Neural cell (in vitro differentiated cells): Measurements from ENCODE around the gene FEN1. TPM values are rescaled to one million over a fixed set of nuclear protein-coding genes. Genes with fewer than 3 reads are reported as not detected.

Experiments used
- H2AFZ ChIP-seq: fragments of 200-600, 300-800 bp; sonication (generic), shearing (Covaris generic); 2 replicates; pipeline ENCODE4 v1.6.0; 2014; ENCODE audit warnings: low read depth, mild to moderate bottlenecking, antibody characterized with exemption, low read length, moderate library complexity
- H3F3A ChIP-seq: fragments of 200-600 bp; shearing (Covaris generic); 2 replicates; pipeline ENCODE4 v1.6.1; 2016; ENCODE audit warnings: mild to moderate bottlenecking, moderate library complexity, mixed read lengths, antibody characterized with exemption, low read length; ENCODE audit not compliant: insufficient read depth, poor library complexity, severe bottlenecking
- H3K27ac ChIP-seq: fragments of 200-600, 300-800 bp; sonication (generic), shearing (Covaris generic); 2 replicates; pipeline ENCODE4 v1.5.1; 2014; ENCODE audit warnings: mild to moderate bottlenecking, low read length, moderate library complexity
- H3K27me3 ChIP-seq: fragments of 300-800, 200-600 bp; sonication (generic), shearing (Covaris generic); 2 replicates; pipeline ENCODE4 v1.6.0; 2014; ENCODE audit warnings: mild to moderate bottlenecking, low read depth, low read length, moderate library complexity; ENCODE audit not compliant: insufficient read depth
- H3K36me3 ChIP-seq: fragments of 300-800, 200-600 bp; sonication (generic), shearing (Covaris generic); 2 replicates; pipeline ENCODE4 v1.5.1; 2014; ENCODE audit warnings: mild to moderate bottlenecking, antibody characterized with exemption, low read length, moderate library complexity; ENCODE audit not compliant: insufficient read depth
- H3K4me2 ChIP-seq: fragments of 300-800, 200-600 bp; sonication (generic), shearing (Covaris generic); 2 replicates; pipeline ENCODE4 v1.6.0; 2014; ENCODE audit warnings: mild to moderate bottlenecking, low read length
- H3K4me3 ChIP-seq: fragments of 300-800, 200-600 bp; sonication (generic), shearing (Covaris generic); 2 replicates; pipeline ENCODE4 v1.5.1; 2014; ENCODE audit warnings: mild to moderate bottlenecking, low read length, moderate library complexity
- H3K79me2 ChIP-seq: fragments of 200-600 bp; shearing (Covaris generic); replicated peaks from 2 replicates; pipeline ENCODE4 v1.6.0; 2014; ENCODE audit warnings: mild to moderate bottlenecking, low read length, moderate library complexity; ENCODE audit not compliant: insufficient read depth
- H3K9ac ChIP-seq: fragments of 300-800, 200-600 bp; sonication (generic), shearing (Covaris generic); 2 replicates; pipeline ENCODE4 v1.6.1; 2016; ENCODE audit warnings: mild to moderate bottlenecking, low read length, mixed read lengths
- H3K9me2 ChIP-seq: fragments of 200-600 bp; shearing (Covaris generic); 2 replicates; pipeline ENCODE4 v1.6.1; 2016; ENCODE audit warnings: mild to moderate bottlenecking, low read length, mixed read lengths; ENCODE audit not compliant: insufficient read depth
- H3K9me3 ChIP-seq: fragments of 200-600, 300-800 bp; sonication (generic), shearing (Covaris generic); 2 replicates; pipeline ENCODE4 v1.6.1; 2016; ENCODE audit warnings: mild to moderate bottlenecking, mixed run types, low read length, moderate library complexity, mixed read lengths
- H4K20me1 ChIP-seq: fragments of 200-600 bp; shearing (Covaris generic); 2 replicates; pipeline ENCODE4 v1.6.1; 2016; ENCODE audit warnings: mild to moderate bottlenecking, mixed run types; ENCODE audit not compliant: insufficient read depth
- EP300 ChIP-seq: fragments of 450-650 bp; conservative IDR thresholded peaks from 2 replicates; pipeline ENCODE4 v1.6.1; 2014; ENCODE audit warnings: antibody characterized with exemption, mild to moderate bottlenecking, moderate library complexity; ENCODE audit not compliant: poor library complexity, severe bottlenecking
- EZH2 ChIP-seq: fragments of 200-600, 300-800 bp; shearing (Covaris generic), sonication (generic); IDR thresholded peaks from 2 replicates; pipeline ENCODE4 v1.6.1; 2014; ENCODE audit warnings: antibody characterized with exemption, low read length, borderline replicate concordance, mild to moderate bottlenecking; ENCODE audit not compliant: insufficient read depth, poor library complexity, severe bottlenecking
- MXI1 ChIP-seq: fragments of 450-650 bp; conservative IDR thresholded peaks from 2 replicates; pipeline ENCODE4 v1.6.1; 2014; ENCODE audit warnings: antibody characterized with exemption, mild to moderate bottlenecking; ENCODE audit not compliant: poor library complexity, severe bottlenecking
- POLR2AphosphoS5 ChIP-seq: IDR thresholded peaks from 2 replicates; pipeline ENCODE4 v1.6.1; 2012
- RAD21 ChIP-seq: fragments of 450-650 bp; conservative IDR thresholded peaks from 2 replicates; pipeline ENCODE4 v1.6.1; 2014; ENCODE audit warnings: antibody characterized with exemption, mild to moderate bottlenecking, moderate library complexity
- SMC3 ChIP-seq: fragments of 450-650 bp; conservative IDR thresholded peaks from 2 replicates; pipeline ENCODE4 v1.6.1; 2014; ENCODE audit warnings: antibody characterized with exemption, mild to moderate bottlenecking, moderate library complexity; ENCODE audit not compliant: poor library complexity
- TAF1 ChIP-seq: IDR thresholded peaks from 2 replicates; pipeline ENCODE4 v1.6.1; 2012; ENCODE audit warnings: low read depth
- polyA plus RNA-seq: library from polyadenylated mRNA; depleted of rRNA; stranded (reverse); fragments of >200 nt; gene quantifications from 2 replicates; pipeline ENCODE4 v1.2.3, GENCODE V29; 2014
- TF ChIP-seq, protein P1 (sequence below): IDR thresholded peaks from 2 replicates; pipeline ENCODE4 v1.6.1; 2012; ENCODE audit warnings: borderline replicate concordance
- TF ChIP-seq, protein P2 (sequence below): fragments of 450-650 bp; IDR thresholded peaks from 2 replicates; pipeline ENCODE4 v1.5.1; 2014; ENCODE audit warnings: antibody characterized with exemption, mild to moderate bottlenecking, moderate library complexity; ENCODE audit not compliant: poor library complexity, severe bottlenecking

The FEN1 gene
- polyA plus RNA-seq, 1 donor from 2014 or later = 27.2 TPM

DNA sequence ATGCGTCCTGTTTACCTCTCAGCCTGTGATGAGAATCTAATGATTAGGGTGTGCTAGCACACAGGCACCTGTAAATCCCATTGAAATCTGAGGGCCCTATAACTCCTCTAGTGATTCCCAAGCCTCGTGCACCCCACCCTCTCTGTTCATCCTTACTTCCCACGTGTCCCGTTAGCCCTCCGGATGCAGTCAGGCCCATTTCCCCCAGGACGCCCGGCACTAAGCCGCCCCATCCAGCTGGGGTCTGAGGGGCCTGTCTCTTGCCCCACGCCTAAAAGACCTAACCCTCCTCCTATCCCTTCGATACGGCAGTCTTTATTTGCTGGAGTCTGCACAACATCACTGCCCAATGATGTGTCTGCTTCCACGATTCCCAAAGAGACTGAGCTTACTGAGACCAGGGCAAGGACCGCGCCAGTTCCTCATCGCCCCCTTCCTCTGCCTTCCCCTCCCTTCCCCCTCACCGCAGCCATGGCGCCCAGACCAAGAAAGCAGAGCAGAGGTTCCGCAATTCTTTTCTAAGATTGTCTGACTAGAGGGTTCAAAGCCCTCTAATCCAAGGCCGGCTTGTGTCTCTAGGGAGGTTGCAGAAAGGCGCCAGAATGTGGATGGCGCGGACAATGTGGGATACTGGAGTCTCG lies 34.3 kb downstream of the FEN1 start:
- no peaks in the 10 kb centered on the region for H3K9me2 ChIP-seq
- no peaks in the 10 kb centered on the region for H3K36me3 ChIP-seq
- H3K9ac ChIP-seq = peak overlapping the region; percentile 100
- peak overlapping the region; percentile 98 for H3K4me2 ChIP-seq
- peak overlapping the region; percentile 100 for H3K27ac ChIP-seq
- peak overlapping the region; percentile 100 for H3K4me3 ChIP-seq
- no peaks in the 10 kb centered on the region for H3K9me3 ChIP-seq
- H3K27me3 ChIP-seq = no peaks in the 10 kb centered on the region
- TF ChIP-seq, protein P1, sequence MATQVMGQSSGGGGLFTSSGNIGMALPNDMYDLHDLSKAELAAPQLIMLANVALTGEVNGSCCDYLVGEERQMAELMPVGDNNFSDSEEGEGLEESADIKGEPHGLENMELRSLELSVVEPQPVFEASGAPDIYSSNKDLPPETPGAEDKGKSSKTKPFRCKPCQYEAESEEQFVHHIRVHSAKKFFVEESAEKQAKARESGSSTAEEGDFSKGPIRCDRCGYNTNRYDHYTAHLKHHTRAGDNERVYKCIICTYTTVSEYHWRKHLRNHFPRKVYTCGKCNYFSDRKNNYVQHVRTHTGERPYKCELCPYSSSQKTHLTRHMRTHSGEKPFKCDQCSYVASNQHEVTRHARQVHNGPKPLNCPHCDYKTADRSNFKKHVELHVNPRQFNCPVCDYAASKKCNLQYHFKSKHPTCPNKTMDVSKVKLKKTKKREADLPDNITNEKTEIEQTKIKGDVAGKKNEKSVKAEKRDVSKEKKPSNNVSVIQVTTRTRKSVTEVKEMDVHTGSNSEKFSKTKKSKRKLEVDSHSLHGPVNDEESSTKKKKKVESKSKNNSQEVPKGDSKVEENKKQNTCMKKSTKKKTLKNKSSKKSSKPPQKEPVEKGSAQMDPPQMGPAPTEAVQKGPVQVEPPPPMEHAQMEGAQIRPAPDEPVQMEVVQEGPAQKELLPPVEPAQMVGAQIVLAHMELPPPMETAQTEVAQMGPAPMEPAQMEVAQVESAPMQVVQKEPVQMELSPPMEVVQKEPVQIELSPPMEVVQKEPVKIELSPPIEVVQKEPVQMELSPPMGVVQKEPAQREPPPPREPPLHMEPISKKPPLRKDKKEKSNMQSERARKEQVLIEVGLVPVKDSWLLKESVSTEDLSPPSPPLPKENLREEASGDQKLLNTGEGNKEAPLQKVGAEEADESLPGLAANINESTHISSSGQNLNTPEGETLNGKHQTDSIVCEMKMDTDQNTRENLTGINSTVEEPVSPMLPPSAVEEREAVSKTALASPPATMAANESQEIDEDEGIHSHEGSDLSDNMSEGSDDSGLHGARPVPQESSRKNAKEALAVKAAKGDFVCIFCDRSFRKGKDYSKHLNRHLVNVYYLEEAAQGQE = peak; percentile 84
- TF ChIP-seq EP300 = no peak
- no peak for TF ChIP-seq EZH2
- no peak for TF ChIP-seq POLR2AphosphoS5
- peak; percentile 8 for TF ChIP-seq RAD21
- TF ChIP-seq, protein P2, sequence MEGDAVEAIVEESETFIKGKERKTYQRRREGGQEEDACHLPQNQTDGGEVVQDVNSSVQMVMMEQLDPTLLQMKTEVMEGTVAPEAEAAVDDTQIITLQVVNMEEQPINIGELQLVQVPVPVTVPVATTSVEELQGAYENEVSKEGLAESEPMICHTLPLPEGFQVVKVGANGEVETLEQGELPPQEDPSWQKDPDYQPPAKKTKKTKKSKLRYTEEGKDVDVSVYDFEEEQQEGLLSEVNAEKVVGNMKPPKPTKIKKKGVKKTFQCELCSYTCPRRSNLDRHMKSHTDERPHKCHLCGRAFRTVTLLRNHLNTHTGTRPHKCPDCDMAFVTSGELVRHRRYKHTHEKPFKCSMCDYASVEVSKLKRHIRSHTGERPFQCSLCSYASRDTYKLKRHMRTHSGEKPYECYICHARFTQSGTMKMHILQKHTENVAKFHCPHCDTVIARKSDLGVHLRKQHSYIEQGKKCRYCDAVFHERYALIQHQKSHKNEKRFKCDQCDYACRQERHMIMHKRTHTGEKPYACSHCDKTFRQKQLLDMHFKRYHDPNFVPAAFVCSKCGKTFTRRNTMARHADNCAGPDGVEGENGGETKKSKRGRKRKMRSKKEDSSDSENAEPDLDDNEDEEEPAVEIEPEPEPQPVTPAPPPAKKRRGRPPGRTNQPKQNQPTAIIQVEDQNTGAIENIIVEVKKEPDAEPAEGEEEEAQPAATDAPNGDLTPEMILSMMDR = no peak
- TF ChIP-seq TAF1 = peak; percentile 91
- TF ChIP-seq MXI1 = peak; percentile 55
- peak; percentile 18 for TF ChIP-seq SMC3
- H4K20me1 ChIP-seq = peaks cover 8% of the 10 kb centered on the region
- H3K79me2 ChIP-seq = peaks cover 40% of the 10 kb centered on the region
- H2AFZ ChIP-seq = peak overlapping the region; percentile 53
- H3F3A ChIP-seq = peaks cover 8% of the 10 kb centered on the region

DNA sequence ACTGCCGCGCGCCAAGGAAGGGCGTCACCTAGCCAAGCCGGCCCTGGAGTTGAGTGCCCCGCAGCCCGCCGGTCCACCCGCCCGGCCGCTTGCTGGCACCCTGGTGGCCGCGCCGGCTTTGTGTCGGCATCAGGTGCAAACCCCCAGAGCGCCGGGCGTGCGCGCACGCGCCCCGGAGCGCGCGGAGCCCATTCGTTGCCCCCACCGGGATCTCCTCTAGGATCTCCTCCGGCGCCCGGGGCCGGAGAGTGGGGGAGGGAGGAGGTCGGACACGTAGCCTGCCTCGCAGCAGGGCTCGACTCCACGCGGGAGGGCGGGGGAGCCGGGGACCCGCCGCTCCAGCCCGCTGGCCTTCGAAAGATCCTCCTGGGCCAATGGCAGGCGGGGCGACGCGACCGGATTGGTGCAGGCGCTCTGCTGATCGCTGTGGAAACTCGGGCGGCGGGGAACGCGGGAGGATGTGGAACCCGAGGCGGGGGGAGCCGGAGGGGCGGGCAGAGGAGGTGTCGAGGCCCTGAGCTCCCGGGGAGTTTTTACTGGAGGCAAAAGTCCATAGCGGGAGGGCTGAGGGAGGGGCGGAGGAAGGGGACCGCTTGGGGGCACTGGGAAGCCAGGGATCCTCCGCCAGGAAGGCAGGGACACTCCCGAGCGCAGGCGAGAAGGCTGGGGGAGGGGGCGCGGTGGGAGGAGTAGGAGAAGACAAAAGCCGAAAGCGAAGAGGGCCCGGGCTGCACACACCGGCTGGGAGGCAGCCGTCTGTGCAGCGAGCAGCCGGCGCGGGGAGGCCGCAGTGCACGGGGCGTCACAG lies 35.1 kb downstream of the FEN1 start, which contains the start of gene FADS2:
Gene FADS2, plus strand, starts transcription at position 730 of the 808 bp plus-strand sequence. CDS start 91 bp downstream, outside the sequence.
- Histone ChIP-seq H3K27me3 (no peaks in the 10 kb centered on the region), H2AFZ (peak within 1 kb of the TSS; percentile 65), H3K4me3 (peak within 1 kb of the TSS; percentile 100), H3K9me2 (no peaks in the 10 kb centered on the region), H3K9me3 (no peaks in the 10 kb centered on the region), H3K4me2 (peak within 1 kb of the TSS; percentile 98), H3K79me2 (peaks cover 48% of the 10 kb centered on the region), H3K27ac (peak within 1 kb of the TSS; percentile 100), H3F3A (peaks cover 8% of the 10 kb centered on the region), H3K36me3 (no peaks in the 10 kb centered on the region), H3K9ac (peak within 1 kb of the TSS; percentile 100), H4K20me1 (peaks cover 8% of the 10 kb centered on the region)
- TF ChIP-seq EP300 (peak; percentile 59), SMC3 (peak; percentile 12), RAD21 (no peak), TAF1 (peak; percentile 61), MXI1 (peak; percentile 17), POLR2AphosphoS5 (peak; percentile 76), EZH2 (no peak)
- TF ChIP-seq, protein P1 = peak; percentile 82
- TF ChIP-seq, protein P2 = peak; percentile 32
